Uterus (tissue), 4 donors: ENCODE measurements around the gene PJVK. TPM values are rescaled to one million over a fixed set of nuclear protein-coding genes. Genes with fewer than 3 reads are reported as not detected.
A peak's percentile ranks its signal among the peaks of the same experiment; 100 is the strongest.
"Not testable (repeated sequence)": the region's sequence is repeated elsewhere in the genome, so short reads cannot be mapped to it uniquely, and the experiment has no call there.

Source experiments
- DNase-seq, 2 donors: peaks; one replicate each; pipeline ENCODE4 v3.0.0-alpha.2; 2019 to 2020
- H3K27ac ChIP-seq, 2 donors: fragments of 200-600 bp; sonication (generic); 1 replicate in 1 of 2; 2 replicates in 1 of 2; pipeline ENCODE4 v1.5.1; 2016 to 2018
- H3K27me3 ChIP-seq, 2 donors: fragments of 200-600 bp; sonication (generic); one replicate each; pipeline ENCODE4 v1.5.1; 2018 to 2019; ENCODE audit warnings: control low read depth in 1 of 2
- H3K36me3 ChIP-seq, 2 donors: fragments of 200-600 bp; sonication (generic); one replicate each; pipeline ENCODE4 v1.5.1; 2019; ENCODE audit warnings: control low read depth in 1 of 2
- H3K4me1 ChIP-seq, 2 donors: fragments of 200-600 bp; sonication (generic); one replicate each; pipeline ENCODE4 v1.5.1; 2018 to 2019; ENCODE audit warnings: control low read depth in 1 of 2
- H3K4me3 ChIP-seq, 2 donors: fragments of 200-600 bp; sonication (generic); 1 replicate in 1 of 2; 2 replicates in 1 of 2; pipeline ENCODE4 v1.5.1; 2018 to 2019; ENCODE audit warnings: mild to moderate bottlenecking in 1 of 2
- H3K9me3 ChIP-seq, 2 donors: fragments of 200-600 bp; sonication (generic); one replicate each; pipeline ENCODE4 v1.5.1; 2019; ENCODE audit warnings: control low read depth in 1 of 2
- POLR2A ChIP-seq, 2 donors: fragments of 450-650 bp; IDR thresholded peaks; one replicate each; pipeline ENCODE4 v1.6.1; 2016; ENCODE audit warnings: antibody characterized with exemption in 2 of 2, mild to moderate bottlenecking in 1 of 2, moderate library complexity in 1 of 2
- intact Hi-C: fragments of 100-400 bp; cut with DNase I; formaldehyde crosslinking; loops from one replicate; pipeline ENCODE4 v1.15.1; 2023; ENCODE audit warnings: low total_unique reads
- total RNA-seq, 4 donors: library from RNA; depleted of rRNA in 3 of 4; stranded (reverse); fragments of >200 nt in 3 of 4; gene quantifications; one replicate each; pipeline versions ENCODE4 v1.1.0 to v1.2.4, GENCODE V29; 2014 to 2023
- TF ChIP-seq, protein P1 (sequence below), 4 experiments: fragments of 200-600 bp in 2 of 4; fragments of 450-650 bp in 2 of 4; sonication (generic) in 2 of 4; IDR thresholded peaks; one replicate each; pipeline ENCODE4 v1.5.1; 2016 to 2019; ENCODE audit warnings: antibody characterized with exemption in 4 of 4, mild to moderate bottlenecking in 2 of 4, moderate library complexity in 1 of 4
- donor health status: DM: yes; HTN: yes; CAD: no.

Gene PJVK
- total RNA-seq, 4 donors from 2014 or later: 3.8 to 9.4 (median 7.5) TPM; not detected in 1

DNA sequence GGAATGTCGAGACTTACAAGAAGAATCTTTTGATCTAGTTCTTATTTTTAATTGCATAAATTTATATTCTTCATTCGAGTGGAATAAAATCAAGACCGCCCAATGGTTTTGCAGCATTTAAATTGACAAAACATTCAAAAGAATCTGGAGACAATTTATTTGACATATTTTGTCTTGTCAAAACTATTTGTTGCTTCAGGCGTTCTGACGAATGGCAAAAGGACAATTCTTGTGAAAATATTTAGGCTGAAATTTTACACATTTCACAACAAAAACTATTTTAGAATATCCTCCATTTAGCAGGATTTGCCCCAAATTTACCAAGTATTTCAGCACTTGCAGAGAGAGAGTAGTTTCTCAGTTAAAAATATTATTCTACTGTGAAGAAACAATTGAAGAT is 41.9 kb upstream of the PJVK start:
- no peaks in the 10 kb centered on the region for H3K9me3 ChIP-seq
- intact Hi-C loops: no loop called here
- no peak for TF ChIP-seq POLR2A (IDR thresholded peaks at IDR 0.05)
- TF ChIP-seq, protein P1, sequence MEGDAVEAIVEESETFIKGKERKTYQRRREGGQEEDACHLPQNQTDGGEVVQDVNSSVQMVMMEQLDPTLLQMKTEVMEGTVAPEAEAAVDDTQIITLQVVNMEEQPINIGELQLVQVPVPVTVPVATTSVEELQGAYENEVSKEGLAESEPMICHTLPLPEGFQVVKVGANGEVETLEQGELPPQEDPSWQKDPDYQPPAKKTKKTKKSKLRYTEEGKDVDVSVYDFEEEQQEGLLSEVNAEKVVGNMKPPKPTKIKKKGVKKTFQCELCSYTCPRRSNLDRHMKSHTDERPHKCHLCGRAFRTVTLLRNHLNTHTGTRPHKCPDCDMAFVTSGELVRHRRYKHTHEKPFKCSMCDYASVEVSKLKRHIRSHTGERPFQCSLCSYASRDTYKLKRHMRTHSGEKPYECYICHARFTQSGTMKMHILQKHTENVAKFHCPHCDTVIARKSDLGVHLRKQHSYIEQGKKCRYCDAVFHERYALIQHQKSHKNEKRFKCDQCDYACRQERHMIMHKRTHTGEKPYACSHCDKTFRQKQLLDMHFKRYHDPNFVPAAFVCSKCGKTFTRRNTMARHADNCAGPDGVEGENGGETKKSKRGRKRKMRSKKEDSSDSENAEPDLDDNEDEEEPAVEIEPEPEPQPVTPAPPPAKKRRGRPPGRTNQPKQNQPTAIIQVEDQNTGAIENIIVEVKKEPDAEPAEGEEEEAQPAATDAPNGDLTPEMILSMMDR (IDR thresholded peaks at IDR 0.05): no peak
- no peak for DNase-seq
- H3K27ac ChIP-seq: no peak overlapping the region
- no peaks in the 10 kb centered on the region for H3K4me1 ChIP-seq
- H3K27me3 ChIP-seq: no peaks in the 10 kb centered on the region
- no peaks in the 10 kb centered on the region for H3K36me3 ChIP-seq
- no peak overlapping the region for H3K4me3 ChIP-seq

DNA sequence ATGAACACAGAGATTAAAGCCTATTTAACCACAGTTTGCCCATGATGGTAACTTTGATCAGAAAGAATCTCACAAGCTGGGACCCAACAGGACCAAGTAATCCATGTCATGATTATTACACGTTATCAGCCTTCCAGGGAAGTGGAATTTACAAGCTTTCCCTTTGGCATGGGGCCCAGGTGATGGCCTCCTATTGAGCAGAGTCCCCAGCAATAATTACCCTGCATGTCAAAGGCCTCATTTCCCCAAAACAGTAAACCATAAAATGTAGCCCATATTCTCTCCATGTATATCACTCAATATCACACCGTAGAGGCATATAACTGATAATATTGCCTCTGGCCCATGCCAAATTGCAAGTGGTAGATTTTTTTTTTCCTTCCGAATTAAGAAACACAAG is 39.1 kb upstream of the PJVK start:
- H3K27ac ChIP-seq: no peak overlapping the region
- no peak overlapping the region for H3K4me3 ChIP-seq
- no peaks in the 10 kb centered on the region for H3K27me3 ChIP-seq
- H3K4me1 ChIP-seq: no peaks in the 10 kb centered on the region
- H3K36me3 ChIP-seq: no peaks in the 10 kb centered on the region
- no peak for DNase-seq
- intact Hi-C loops: no loop called here
- H3K9me3 ChIP-seq: no peaks in the 10 kb centered on the region
- no peak for TF ChIP-seq POLR2A (IDR thresholded peaks at IDR 0.05)
- TF ChIP-seq, protein P1 (IDR thresholded peaks at IDR 0.05): no peak

DNA sequence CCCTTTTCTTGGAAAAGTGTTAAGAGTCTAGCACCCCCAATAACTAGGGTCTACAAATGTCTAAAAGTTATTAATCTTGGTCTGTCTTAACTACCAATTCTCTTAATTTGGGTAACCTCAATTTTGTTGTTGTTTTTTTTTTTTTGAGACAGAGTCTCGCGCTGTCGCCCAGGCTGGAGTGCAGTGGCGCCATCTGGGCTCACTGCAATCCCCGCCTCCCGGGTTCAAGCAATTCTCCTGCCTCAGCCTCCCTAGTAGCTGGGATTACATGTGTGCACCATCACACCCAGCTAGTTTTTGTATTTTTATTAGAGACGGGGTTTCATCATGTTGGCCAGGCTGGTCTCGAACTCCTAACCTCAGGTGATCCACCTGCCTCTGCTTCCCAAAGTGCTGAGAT is 38.7 kb upstream of the PJVK start:
- H3K27ac ChIP-seq, H3K36me3 ChIP-seq, intact Hi-C loops, H3K9me3 ChIP-seq, H3K27me3 ChIP-seq, DNase-seq, H3K4me1 ChIP-seq, H3K4me3 ChIP-seq: not testable (repeated sequence)

DNA sequence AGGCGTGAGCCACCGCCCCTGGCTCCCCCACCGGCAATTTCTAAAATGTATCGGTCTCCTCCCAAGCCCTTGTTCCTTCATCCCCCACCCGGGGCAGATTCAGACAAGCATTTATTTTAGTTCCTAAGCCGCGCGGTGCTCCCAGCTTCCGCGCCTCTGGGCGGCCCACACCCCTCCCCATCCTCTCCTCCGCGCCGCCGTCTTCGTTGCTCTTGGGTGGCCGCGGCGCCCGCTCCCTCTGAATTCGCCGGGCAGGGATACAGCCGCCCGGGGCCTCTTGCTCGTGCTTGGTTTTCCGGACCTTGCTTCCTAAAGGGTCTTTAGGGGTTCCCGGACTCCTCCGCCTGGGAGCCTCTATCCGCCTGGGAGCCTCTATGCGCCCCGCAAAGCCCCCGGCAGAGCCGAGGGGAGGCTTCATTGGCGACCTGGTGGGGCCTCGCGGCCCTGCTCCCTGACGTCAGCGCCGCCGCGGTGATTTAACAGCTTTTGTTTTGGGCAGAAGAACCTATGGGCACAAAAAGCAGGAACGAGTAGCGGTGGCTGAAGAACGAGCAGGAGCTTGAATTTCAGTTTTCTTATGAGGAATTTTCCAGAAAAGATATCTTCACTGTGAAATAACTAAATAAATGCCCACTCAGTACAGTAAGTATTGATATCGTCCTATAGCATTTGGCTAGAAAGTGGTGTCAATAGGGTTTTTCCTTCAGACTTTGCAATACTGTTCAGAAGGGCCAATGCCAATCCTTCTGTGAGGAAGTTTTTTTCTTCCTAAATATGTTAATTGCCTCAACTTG is 37.5 kb upstream of the PJVK start:
- H3K9me3 ChIP-seq: no peaks in the 10 kb centered on the region
- peak; percentile 65 to 70 for DNase-seq
- intact Hi-C loops: no loop called here

DNA sequence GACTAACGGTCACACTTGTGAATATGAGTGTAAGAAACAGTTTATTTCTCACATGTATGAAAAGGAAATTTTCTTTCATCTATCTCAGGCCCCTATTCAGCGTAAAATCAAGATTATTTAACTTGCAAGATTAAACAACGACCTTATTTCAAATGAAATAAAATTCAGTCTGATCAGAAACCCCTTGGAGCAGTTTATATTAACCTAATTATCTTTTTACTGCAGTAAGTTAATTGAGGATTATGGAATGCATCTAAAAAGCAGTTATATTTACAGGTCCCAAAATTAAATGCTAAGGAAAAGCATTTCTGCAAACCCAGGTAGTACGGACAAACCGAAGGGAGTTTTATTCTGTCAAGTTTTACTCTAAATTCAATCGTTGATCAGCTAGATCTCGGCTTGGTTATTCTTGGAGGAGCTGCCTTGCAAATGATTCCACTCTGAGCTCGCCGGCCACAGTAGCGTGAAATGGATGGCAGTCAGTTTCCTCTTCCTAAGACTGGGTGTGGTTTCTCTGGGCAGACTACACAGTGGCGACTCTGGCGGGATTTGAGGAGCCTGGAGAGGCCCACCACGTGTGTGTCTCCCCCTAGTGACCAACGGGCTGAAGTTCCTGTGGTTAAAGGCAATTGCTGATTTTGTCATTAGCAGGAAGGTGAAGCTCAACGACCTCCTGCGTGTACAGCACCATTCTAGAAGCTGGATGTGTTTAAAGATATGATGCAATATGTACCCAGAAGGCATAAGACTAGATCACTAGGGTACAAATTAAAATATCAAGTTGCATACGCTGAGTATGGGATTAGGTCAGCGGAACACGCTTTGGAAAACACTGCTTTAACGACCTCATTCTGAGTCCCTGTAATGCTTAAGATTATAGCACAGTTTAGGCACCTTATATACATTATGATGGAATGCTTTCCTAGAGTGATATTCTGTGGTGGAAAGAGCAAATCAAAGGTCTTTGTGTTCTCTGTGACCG is 36.6 kb upstream of the PJVK start:
- H3K9me3 ChIP-seq: no peaks in the 10 kb centered on the region
- TF ChIP-seq, protein P1 (IDR thresholded peaks at IDR 0.05): peak; percentile 85 to 89 (median 87)
- peak; percentile 13 to 66 for TF ChIP-seq POLR2A (IDR thresholded peaks at IDR 0.05)
- H3K27me3 ChIP-seq: no peaks in the 10 kb centered on the region
- peak overlapping the region; percentile 57 to 65 for H3K4me3 ChIP-seq
- H3K27ac ChIP-seq: peak overlapping the region; percentile 95 to 97
- intact Hi-C loops: no loop called here
- H3K36me3 ChIP-seq: no peaks in the 10 kb centered on the region
- peak; percentile 85 to 92 for DNase-seq
- no peaks in the 10 kb centered on the region for H3K4me1 ChIP-seq

More for the DNA sequence above, 37.5 kb upstream of the PJVK start:
- TF ChIP-seq, protein P1 (IDR thresholded peaks at IDR 0.05): peak in 3 of 4 experiments; percentile 5 to 40 (median 7)
- peak; percentile 38 to 59 for TF ChIP-seq POLR2A (IDR thresholded peaks at IDR 0.05)
- no peaks in the 10 kb centered on the region for H3K4me1 ChIP-seq
- H3K27ac ChIP-seq: peak overlapping the region; percentile 95 to 97
- no peaks in the 10 kb centered on the region for H3K27me3 ChIP-seq
- H3K4me3 ChIP-seq: peak overlapping the region; percentile 57 to 65
- no peaks in the 10 kb centered on the region for H3K36me3 ChIP-seq
